Kidney (tissue), 14 donors: ENCODE data around the gene MAIP1. TPM values are rescaled to one million over a fixed set of nuclear protein-coding genes. Genes with fewer than 3 reads are reported as not detected.

Source experiments
- DNase-seq, 5 donors: peaks; one replicate each; pipeline ENCODE4 v3.0.0-alpha.2; 2013 to 2020
- FAIRE-seq: peaks from 2 replicates; lab custom pipeline; 2012; peaks lifted over from hg19 to GRCh38; lab: Jason Lieb, UNC
- H3K27ac ChIP-seq, 2 donors: one replicate each; pipeline ENCODE4 v1.7.0; 2013; ENCODE audit warnings: low read depth in 2 of 2, low read length in 2 of 2, inconsistent platforms in 1 of 2
- H3K27me3 ChIP-seq: one replicate; pipeline ENCODE4 v1.7.1; 2013; ENCODE audit warnings: low read length, inconsistent platforms; ENCODE audit not compliant: control insufficient read depth, insufficient read depth
- H3K36me3 ChIP-seq, 3 donors: one replicate each; pipeline versions ENCODE4 v1.7.0 to v1.7.1; 2013; ENCODE audit warnings: low read length in 3 of 3, control low read depth in 1 of 3, inconsistent platforms in 1 of 3; ENCODE audit not compliant: insufficient read depth in 3 of 3, control insufficient read depth in 2 of 3
- H3K4me1 ChIP-seq, 3 donors: one replicate each; pipeline versions ENCODE4 v1.7.0 to v1.7.1; 2013; ENCODE audit warnings: low read length in 3 of 3, inconsistent platforms in 1 of 3, low read depth in 1 of 3; ENCODE audit not compliant: control insufficient read depth in 2 of 3, insufficient read depth in 2 of 3
- H3K4me3 ChIP-seq, 3 donors: one replicate each; pipeline versions ENCODE4 v1.7.0 to v1.8.1; 2013; ENCODE audit warnings: low read length in 3 of 3, control low read depth in 1 of 3, inconsistent platforms in 1 of 3
- H3K9ac ChIP-seq, 3 donors: one replicate each; pipeline versions ENCODE4 v1.7.0 to v1.7.1; 2013; ENCODE audit warnings: low read length in 3 of 3, control low read depth in 1 of 3, inconsistent platforms in 1 of 3
- H3K9me3 ChIP-seq, 3 donors: one replicate each; pipeline versions ENCODE4 v1.7.0 to v1.7.1; 2013; ENCODE audit warnings: low read length in 3 of 3, control low read depth in 1 of 3, inconsistent platforms in 1 of 3; ENCODE audit not compliant: control insufficient read depth in 2 of 3, insufficient read depth in 1 of 3
- CTCF ChIP-seq: IDR thresholded peaks from 3 replicates; pipeline ENCODE4 v1.5.1; 2012; ENCODE audit warnings: mild to moderate bottlenecking, moderate library complexity, borderline replicate concordance; ENCODE audit not compliant: insufficient read depth; ENCODE audit errors: extremely low read depth
- intact Hi-C: fragments of 100-400 bp; cut with DNase I; formaldehyde crosslinking; loops from one replicate; pipeline ENCODE4 v1.11.1; 2022
- polyA plus RNA-seq: library from polyadenylated mRNA; stranded (reverse); fragments of 350-450 nt; fragmentation: Illumina TruSeq; extraction: RNeasy Lipid Tissue Mini Kit (QIAGEN cat#74804); gene quantifications from one replicate; pipeline ENCODE4 v1.2.3, GENCODE V29; 2014; ENCODE audit warnings: low read depth, low replicate concordance; ENCODE audit not compliant: insufficient read depth
- total RNA-seq: library from RNA; stranded (reverse); fragmentation: NEBNext Ultra II Directional; extraction: Animal tissue kit (Norgen Biotek cat#: 25700); gene quantifications from one replicate; pipeline ENCODE4 v1.2.1, GENCODE V29; 2021
- donor health status: control.
- donor health status: control.
- donor health status: control.
- donor health status: control.
- donor health status: control.
- donor health status: DM: yes; HTN: yes; CAD: no.
- donor health status: Normal renal cell carcinoma (clear cell type).

The MAIP1 gene
- total and polyA plus RNA-seq, 2 donors from 2014 or later, result 16.0 to 43.1 TPM

- TF ChIP-seq CTCF, result no peak
- Histone ChIP-seq H3K27ac (no peak overlapping the region), H3K9ac (no peak overlapping the region), H3K27me3 (no peaks in the 10 kb centered on the region), H3K4me1 (no peaks in the 10 kb centered on the region), H3K9me3 (no peaks in the 10 kb centered on the region), H3K36me3 (no peaks in the 10 kb centered on the region), H3K4me3 (no peak overlapping the region)
- DNase-seq (no peak), FAIRE-seq (no peak)
- intact Hi-C loops, result no loop called here
These were observed 39.5 kb downstream of the MAIP1 start for GRCh38 chr2:199994896-199995295.

- no peaks in the 10 kb centered on the region for H3K36me3 ChIP-seq
- no peak for DNase-seq
- H3K27ac ChIP-seq, result no peak overlapping the region
- no peaks in the 10 kb centered on the region for H3K27me3 ChIP-seq
- no peak for FAIRE-seq
- no peaks in the 10 kb centered on the region for H3K9me3 ChIP-seq
- no peak overlapping the region for H3K4me3 ChIP-seq
- no peak overlapping the region for H3K9ac ChIP-seq
- intact Hi-C loops, result no loop called here
- H3K4me1 ChIP-seq, result no peaks in the 10 kb centered on the region
- no peak for TF ChIP-seq CTCF
These were observed 41.9 kb downstream of the MAIP1 start for GRCh38 chr2:199997296-199997695.

GRCh38 chr2:199999166-199999565 is 43.8 kb downstream of the MAIP1 start:
- Histone ChIP-seq H3K9me3 (no peaks in the 10 kb centered on the region), H3K27me3 (no peaks in the 10 kb centered on the region), H3K4me3 (no peak overlapping the region), H3K27ac (no peak overlapping the region), H3K4me1 (no peaks in the 10 kb centered on the region), H3K36me3 (no peaks in the 10 kb centered on the region), H3K9ac (no peak overlapping the region)
- intact Hi-C loops, result no loop called here
- FAIRE-seq (no peak), DNase-seq (no peak)
- TF ChIP-seq CTCF, result no peak
